Stimulated activated CD8-positive, alpha-beta memory T cell treated with anti-CD3 and anti-CD28 coated beads, Interleukin-15, amount 100 ng/mL, for 48 hours (primary cell): ENCODE results near the gene SMTNL1.
A peak's percentile ranks its signal among the peaks of the same experiment; 100 is the strongest.

Experiments used
- DNase-seq, 2 donors: peaks; one replicate each; pipeline ENCODE4 v3.0.0-alpha.2; 2020; ENCODE audit warnings: low read depth in 2 of 2

The SMTNL1 gene

GRCh38 chr11:57544566-57544965, 7.2 kb downstream of the SMTNL1 start:
- DNase-seq: no peak

- DNase-seq: no peak
Observed at GRCh38 chr11:57545883-57546282, 8.5 kb downstream of the SMTNL1 start.

GRCh38 chr11:57546451-57546850, 9.1 kb downstream of the SMTNL1 start:
- DNase-seq: no peak

- no peak for DNase-seq
Observed at GRCh38 chr11:57546869-57547475, 9.6 kb downstream of the SMTNL1 start.

- no peak for DNase-seq
Observed at GRCh38 chr11:57547854-57548377, 10.5 kb downstream of the SMTNL1 start.

GRCh38 chr11:57549983-57550382, 12.6 kb downstream of the SMTNL1 start:
- DNase-seq: no peak

- DNase-seq: no peak
Observed at GRCh38 chr11:57551941-57552340, 14.5 kb downstream of the SMTNL1 start.

- no peak for DNase-seq
Observed at GRCh38 chr11:57552479-57552878, 15.1 kb downstream of the SMTNL1 start.

GRCh38 chr11:57555393-57555792, 18.0 kb downstream of the SMTNL1 start:
- DNase-seq: no peak

- no peak for DNase-seq
Observed at GRCh38 chr11:57556041-57556440, 18.6 kb downstream of the SMTNL1 start.

- DNase-seq: no peak
Observed at GRCh38 chr11:57560146-57560545, 22.8 kb downstream of the SMTNL1 start.

- DNase-seq: no peak
Observed at GRCh38 chr11:57562596-57562995, 25.2 kb downstream of the SMTNL1 start.

- no peak for DNase-seq
Observed at GRCh38 chr11:57566005-57566904, 28.9 kb downstream of the SMTNL1 start.

GRCh38 chr11:57566905-57567514, 29.6 kb downstream of the SMTNL1 start:
- no peak for DNase-seq

- peak; percentile 72 to 80 for DNase-seq
Observed at GRCh38 chr11:57567515-57568329, 30.3 kb downstream of the SMTNL1 start, which contains the start of gene UBE2L6. Gene UBE2L6, minus strand, starts transcription at chr11:57567672. Its CDS starts 61 bp downstream, at chr11:57567611.

- DNase-seq: no peak
Observed at GRCh38 chr11:57568330-57568766, 31.0 kb downstream of the SMTNL1 start.

GRCh38 chr11:57571606-57572005, 34.2 kb downstream of the SMTNL1 start:
- DNase-seq: no peak

- no peak for DNase-seq
Observed at GRCh38 chr11:57574061-57574460, 36.7 kb downstream of the SMTNL1 start.

- DNase-seq: no peak
Observed at GRCh38 chr11:57584341-57584740, 46.9 kb downstream of the SMTNL1 start.

- DNase-seq: no peak
Observed at GRCh38 chr11:57585301-57585700, 47.9 kb downstream of the SMTNL1 start.

- no peak for DNase-seq
Observed at GRCh38 chr11:57586711-57587245, 49.4 kb downstream of the SMTNL1 start.
